Activated T-cell treated with anti-CD3 and anti-CD28 coated beads for 48 hours (primary cell): Measurements from ENCODE around the gene EXO5.
"Not testable (repeated sequence)": the region's sequence is repeated elsewhere in the genome, so short reads cannot be mapped to it uniquely, and the experiment has no call there.

Experiments
- DNase-seq: peaks from one replicate; pipeline ENCODE4 v3.0.0-alpha.2; 2020; ENCODE audit warnings: low read depth

Gene EXO5

GRCh38 chr1:40553017-40553416 is 44.5 kb downstream of the EXO5 start:
- DNase-seq: no peak

GRCh38 chr1:40554807-40555206 is 46.2 kb downstream of the EXO5 start:
- DNase-seq: not testable (repeated sequence)

- no peak for DNase-seq
These were observed 47.6 kb downstream of the EXO5 start for GRCh38 chr1:40556121-40556520.

GRCh38 chr1:40558241-40558640 is 49.7 kb downstream of the EXO5 start:
- DNase-seq: not testable (repeated sequence)

GRCh38 chr1:40562185-40562584 is 53.6 kb downstream of the EXO5 start:
- DNase-seq: no peak

- DNase-seq: no peak
These were observed 54.7 kb downstream of the EXO5 start for GRCh38 chr1:40563266-40563665.

- no peak for DNase-seq
These were observed 55.9 kb downstream of the EXO5 start for GRCh38 chr1:40564506-40564905.

- DNase-seq: no peak
These were observed 56.3 kb downstream of the EXO5 start for GRCh38 chr1:40564913-40565312.
